ENCODE results near the gene CLPSL2. TPM values are rescaled to one million over a fixed set of nuclear protein-coding genes. Genes with fewer than 3 reads are reported as not detected.

Gene CLPSL2
- total RNA-seq, 4 donors from 2014 or later, result not detected

- Histone ChIP-seq H3K4me3 (no peak overlapping the region), H3K27ac (replicated peaks in 1 of 4) (no peak overlapping the region), H3K4me1 (no peaks in the 10 kb centered on the region), H3K27me3 (peaks cover 0 to 34% (median 0%) of the 10 kb centered on the region in 4 donors), H3K9me3 (peaks cover 0 to 4% (median 2%) of the 10 kb centered on the region in 4 donors), H3K36me3 (no peaks in the 10 kb centered on the region)
- DNase-seq (ENCODE audit: extremely low spot score), result no peak
- TF ChIP-seq POLR2A (IDR thresholded peaks at IDR 0.05; ENCODE audit: low read depth), result no peak
- no peak for TF ChIP-seq EP300 (IDR thresholded peaks at IDR 0.05)
- TF ChIP-seq POLR2AphosphoS5 (IDR thresholded peaks at IDR 0.05), result no peak
- no peak for TF ChIP-seq CTCF (IDR thresholded peaks at IDR 0.05)
- WGBS, result 79% methylated on average over 6 of the region's 6 CpGs
- intact Hi-C loops (cut with DNase I), result no loop called here
Observed at GRCh38 chr6:35811699-35811995, 35.2 kb downstream of the CLPSL2 start.

- TF ChIP-seq POLR2A (IDR thresholded peaks at IDR 0.05; ENCODE audit: low read depth) (no peak), CTCF (IDR thresholded peaks at IDR 0.05) (no peak), EP300 (IDR thresholded peaks at IDR 0.05) (no peak), POLR2AphosphoS5 (IDR thresholded peaks at IDR 0.05) (no peak)
- Histone ChIP-seq H3K4me1 (no peaks in the 10 kb centered on the region), H3K36me3 (no peaks in the 10 kb centered on the region), H3K27ac (replicated peaks in 1 of 4) (no peak overlapping the region), H3K4me3 (no peak overlapping the region), H3K9me3 (peaks cover 0 to 18% (median 13%) of the 10 kb centered on the region in 4 donors), H3K27me3 (peaks cover 0 to 6% (median 0%) of the 10 kb centered on the region in 4 donors)
- intact Hi-C loops (cut with DNase I), result no loop called here
- DNase-seq (ENCODE audit: extremely low spot score), result no peak
Observed at GRCh38 chr6:35817515-35817914, 41.1 kb downstream of the CLPSL2 start.

- H3K27ac ChIP-seq (replicated peaks in 1 of 4), result no peak overlapping the region
- H3K4me3 ChIP-seq, result no peak overlapping the region
- no peaks in the 10 kb centered on the region for H3K36me3 ChIP-seq
- no peak for DNase-seq (ENCODE audit: extremely low spot score)
- H3K4me1 ChIP-seq, result no peaks in the 10 kb centered on the region
- H3K27me3 ChIP-seq, result peaks cover 0 to 20% (median 0%) of the 10 kb centered on the region in 4 donors
- TF ChIP-seq CTCF (IDR thresholded peaks at IDR 0.05) (no peak), EP300 (IDR thresholded peaks at IDR 0.05) (no peak), POLR2AphosphoS5 (IDR thresholded peaks at IDR 0.05) (no peak), POLR2A (IDR thresholded peaks at IDR 0.05; ENCODE audit: low read depth) (no peak)
- intact Hi-C loops (cut with DNase I), result no loop called here
- H3K9me3 ChIP-seq, result no peaks in the 10 kb centered on the region
- 88% methylated on average over 2 of the region's 2 CpGs for WGBS
Observed at GRCh38 chr6:35823601-35824000, 47.2 kb downstream of the CLPSL2 start.

- no peaks in the 10 kb centered on the region for H3K36me3 ChIP-seq
- no peak overlapping the region for H3K27ac ChIP-seq (replicated peaks in 1 of 4)
- H3K4me1 ChIP-seq, result no peaks in the 10 kb centered on the region
- 84% methylated on average over 5 of the region's 5 CpGs for WGBS
- TF ChIP-seq EP300 (IDR thresholded peaks at IDR 0.05) (no peak), POLR2AphosphoS5 (IDR thresholded peaks at IDR 0.05) (no peak), CTCF (IDR thresholded peaks at IDR 0.05) (no peak), POLR2A (IDR thresholded peaks at IDR 0.05; ENCODE audit: low read depth) (no peak)
- H3K4me3 ChIP-seq, result no peak overlapping the region
- intact Hi-C loops (cut with DNase I), result no loop called here
- no peaks in the 10 kb centered on the region for H3K9me3 ChIP-seq
- peaks cover 0 to 16% (median 0%) of the 10 kb centered on the region in 4 donors for H3K27me3 ChIP-seq
- no peak for DNase-seq (ENCODE audit: extremely low spot score)
Observed at GRCh38 chr6:35824552-35825192, 48.3 kb downstream of the CLPSL2 start.

Other genes starting within 250 kb of the CLPSL2 start
- 100 to 1,000 TPM; 477 to 689 (median 593) TPM for gene FKBP5, start 87.7 kb upstream of the CLPSL2 start, total RNA-seq
- 1 to 10 TPM in 1 of 4 donors, under 1 TPM in 2, not detected in 1; 0.50 to 1.0 (median 0.83) TPM for gene ARMC12, start 39.6 kb upstream of the CLPSL2 start, total RNA-seq
- not detected for gene CLPSL1, start 4.4 kb downstream of the CLPSL2 start, total RNA-seq
- gene CLPS, start 20.7 kb downstream of the CLPSL2 start, total RNA-seq, result not detected
- not detected for gene LHFPL5, start 28.8 kb downstream of the CLPSL2 start, total RNA-seq
- gene SRPK1, start 144.5 kb downstream of the CLPSL2 start, total RNA-seq, result 10 to 100 TPM; 25.4 to 36.5 (median 30.4) TPM
- under 1 TPM in 2 of 4 donors, not detected in 2; under 0.01 to 0.17 TPM for gene SLC26A8, start 248.0 kb downstream of the CLPSL2 start, total RNA-seq

Data from esophagus muscularis mucosa (tissue), 4 donors.